Activated B cell treated with CpG ODN at 0.5 μM for 24 hours (primary cell): ENCODE data around the gene RAB26. TPM values are rescaled to one million over a fixed set of nuclear protein-coding genes. Genes with fewer than 3 reads are reported as not detected.

Experiments
- ATAC-seq: fragments of 200-7000 bp; cut with Tn5 transposase; one replicate; pipeline ENCODE4 v1.10.0; 2021; ENCODE audit warnings: low read depth, mild to moderate bottlenecking, moderate library complexity
- CTCF ChIA-PET: fragments of 350-600 bp; sonication (Branson Sonifier 250); formaldehyde crosslinking; loops from one replicate; lab custom pipeline; 2021; ENCODE audit warnings: antibody characterized with exemption; lab: Charles Lee
- POLR2A ChIA-PET: fragments of 350-600 bp; sonication (Branson Sonifier 250); formaldehyde crosslinking; loops from one replicate; lab custom pipeline; 2021; ENCODE audit warnings: antibody characterized with exemption; lab: Charles Lee
- DNase-seq: peaks from one replicate; pipeline ENCODE4 v3.0.0; 2022
- H3K27ac Mint-ChIP-seq: one replicate; pipeline ENCODE4 v1.8.0; 2020; ENCODE audit warnings: mixed read lengths
- H3K27me3 Mint-ChIP-seq: one replicate; pipeline ENCODE4 v1.8.0; 2021; ENCODE audit warnings: mixed read lengths
- H3K36me3 Mint-ChIP-seq: one replicate; pipeline ENCODE4 v1.8.0; 2021; ENCODE audit warnings: low read depth, mixed read lengths
- H3K4me1 Mint-ChIP-seq: one replicate; pipeline ENCODE4 v1.8.0; 2021; ENCODE audit warnings: mixed read lengths
- H3K4me3 Mint-ChIP-seq: one replicate; pipeline ENCODE4 v1.8.0; 2020; ENCODE audit warnings: mild to moderate bottlenecking, mixed read lengths
- H3K9me3 Mint-ChIP-seq: one replicate; pipeline ENCODE4 v1.8.0; 2020; ENCODE audit warnings: mixed read lengths
- CTCF ChIP-seq: fragments of 200-600 bp; IDR thresholded peaks from one replicate; pipeline ENCODE4 v1.8.0; 2022; ENCODE audit warnings: antibody characterized with exemption, mild to moderate bottlenecking
- intact Hi-C: fragments of 100-400 bp; cut with micrococcal nuclease; formaldehyde crosslinking; loops from one replicate; pipeline ENCODE4 v1.15.1; 2024
- total RNA-seq: library from RNA; stranded (reverse); gene quantifications from 2 replicates; pipeline ENCODE4 v1.2.3, GENCODE V29; 2022

Gene RAB26
- total RNA-seq, 1 donor from 2014 or later: not detected

- Mint-ChIP-seq H3K27ac (no peak overlapping the region), H3K9me3 (no peaks in the 10 kb centered on the region), H3K4me1 (peaks cover 50% of the 10 kb centered on the region), H3K36me3 (peaks cover 15% of the 10 kb centered on the region), H3K4me3 (no peak overlapping the region), H3K27me3 (no peaks in the 10 kb centered on the region)
- intact Hi-C loops: no loop called here
- ChIA-PET POLR2A (interaction anchor here (0.6 kb wide), 1 partner anchor 91 kb away, joined by 7 read pairs; no protein-coding TSS in a partner anchor), CTCF (no interaction called here)
- TF ChIP-seq CTCF: no peak
- no peak for ATAC-seq
- DNase-seq: no peak
Measured at GRCh38 chr16:2159175-2159838, 10.9 kb downstream of the RAB26 start.

GRCh38 chr16:2160915-2161551, 12.6 kb downstream of the RAB26 start:
- Mint-ChIP-seq H3K4me1 (peaks cover 40% of the 10 kb centered on the region), H3K4me3 (peak overlapping the region; percentile 32), H3K9me3 (no peaks in the 10 kb centered on the region), H3K27me3 (no peaks in the 10 kb centered on the region), H3K36me3 (peaks cover 4% of the 10 kb centered on the region), H3K27ac (no peak overlapping the region)
- CTCF ChIA-PET: no interaction called here
- no peak for DNase-seq
- POLR2A ChIA-PET: interaction anchor here (0.8 kb wide), 1 partner anchor 54 kb away, joined by 4 read pairs; the partner anchor contains the start of gene PGP
- intact Hi-C loops: no loop called here
- peak; percentile 45 for ATAC-seq
- no peak for TF ChIP-seq CTCF

- intact Hi-C loops: no loop called here
- Mint-ChIP-seq H3K27me3 (no peaks in the 10 kb centered on the region), H3K4me1 (peaks cover 31% of the 10 kb centered on the region), H3K36me3 (peaks cover 10% of the 10 kb centered on the region), H3K9me3 (no peaks in the 10 kb centered on the region), H3K27ac (no peak overlapping the region), H3K4me3 (no peak overlapping the region)
- ChIA-PET POLR2A (interaction anchor here (0.6 kb wide), 1 partner anchor 250 kb away, joined by 3 read pairs; no protein-coding TSS in a partner anchor), CTCF (no interaction called here)
- no peak for ATAC-seq
- no peak for DNase-seq
- no peak for TF ChIP-seq CTCF
Measured at GRCh38 chr16:2161911-2162310, 13.5 kb downstream of the RAB26 start.

GRCh38 chr16:2162676-2163118, 14.3 kb downstream of the RAB26 start:
- intact Hi-C loops: no loop called here
- no peak for TF ChIP-seq CTCF
- H3K4me1 Mint-ChIP-seq: peaks cover 24% of the 10 kb centered on the region
- DNase-seq (no peak), ATAC-seq (no peak)
- no peak overlapping the region for H3K4me3 Mint-ChIP-seq
- CTCF ChIA-PET: no interaction called here
- H3K9me3 Mint-ChIP-seq: no peaks in the 10 kb centered on the region
- no peaks in the 10 kb centered on the region for H3K27me3 Mint-ChIP-seq
- POLR2A ChIA-PET: no interaction called here
- H3K36me3 Mint-ChIP-seq: peaks cover 10% of the 10 kb centered on the region
- H3K27ac Mint-ChIP-seq: no peak overlapping the region

GRCh38 chr16:2163211-2163881, 14.9 kb downstream of the RAB26 start:
- H3K4me1 Mint-ChIP-seq: peaks cover 19% of the 10 kb centered on the region
- DNase-seq (no peak), ATAC-seq (no peak)
- H3K27ac Mint-ChIP-seq: no peak overlapping the region
- TF ChIP-seq CTCF: no peak
- no peak overlapping the region for H3K4me3 Mint-ChIP-seq
- H3K27me3 Mint-ChIP-seq: no peaks in the 10 kb centered on the region
- ChIA-PET CTCF (no interaction called here), POLR2A (interaction anchor here (1.4 kb wide), 1 partner anchor 8 kb away, joined by 4 read pairs; the partner anchor contains the start of gene TRAF7)
- intact Hi-C loops: no loop called here
- H3K9me3 Mint-ChIP-seq: no peaks in the 10 kb centered on the region
- H3K36me3 Mint-ChIP-seq: peaks cover 14% of the 10 kb centered on the region
